ENCODE results near the gene COPB1. TPM values are rescaled to one million over a fixed set of nuclear protein-coding genes. Genes with fewer than 3 reads are reported as not detected.
A peak's percentile ranks its signal among the peaks of the same experiment; 100 is the strongest.

Gene COPB1
- total RNA-seq, 2 experiments from 2014 or later = 77.8 to 79.1 TPM

DNA sequence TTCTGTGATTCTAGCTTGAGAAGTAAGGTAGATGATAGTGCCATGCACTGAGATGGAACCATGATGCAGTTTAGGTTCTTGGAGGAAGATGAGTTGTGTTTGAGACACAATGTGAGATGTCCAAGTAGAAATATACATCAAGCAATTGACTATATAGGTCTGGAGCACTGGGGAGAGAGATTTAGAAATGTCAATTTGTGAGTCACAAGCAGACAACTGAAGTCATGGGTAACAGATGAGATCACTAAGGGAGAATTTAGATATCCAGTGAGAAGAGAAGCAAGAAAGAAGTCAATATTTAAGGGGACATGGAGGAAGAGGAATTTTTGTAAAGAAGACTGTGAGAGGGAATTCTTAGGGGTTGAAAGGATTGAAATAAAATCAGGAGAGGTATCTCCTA lies 75.5 kb downstream of the COPB1 start:
- ATAC-seq (no peak), DNase-seq (no peak)
- CTCF ChIA-PET = interaction anchor here (1.0 to 2.9 kb wide), 3 partner anchors 11 to 116 kb away, joined by 3 to 11 read pairs (median 5); no protein-coding TSS in a partner anchor
- no peaks in the 10 kb centered on the region for H3K36me3 Mint-ChIP-seq (ENCODE audit: low read depth)
- H3K27me3 Mint-ChIP-seq (ENCODE audit: low read depth) = no peaks in the 10 kb centered on the region
- H3K4me3 Mint-ChIP-seq = no peak overlapping the region
- H3K4me1 Mint-ChIP-seq (ENCODE audit: low read depth) = peaks cover 8% of the 10 kb centered on the region
- H3K9me3 Mint-ChIP-seq (ENCODE audit: insufficient read depth) = no peaks in the 10 kb centered on the region
- POLR2A ChIA-PET = interaction anchor here (1.0 kb wide), 1 partner anchor 104 kb away, joined by 3 read pairs; no protein-coding TSS in a partner anchor
- no peak overlapping the region for H3K27ac Mint-ChIP-seq

DNA sequence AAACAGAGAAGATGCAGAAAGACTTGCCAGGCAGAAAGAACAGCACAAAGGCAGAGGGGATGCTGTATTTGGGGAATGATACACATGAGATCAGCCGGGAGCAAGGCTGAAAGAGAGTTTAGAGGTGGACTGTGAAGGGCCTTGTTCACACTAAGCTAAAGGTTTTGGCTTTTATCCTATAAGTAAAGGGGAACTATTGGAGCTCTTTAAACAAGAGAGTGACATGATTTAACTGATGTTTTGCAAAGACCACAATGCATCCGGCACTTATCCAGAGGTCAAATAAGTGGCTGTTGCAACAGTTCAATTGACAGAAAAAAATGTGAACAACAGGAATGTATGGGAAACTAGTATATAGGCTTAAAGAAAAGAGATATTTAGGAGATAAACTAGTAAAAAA lies 76.0 kb downstream of the COPB1 start:
- CTCF ChIA-PET = interaction anchor here (1.0 to 2.9 kb wide), 3 partner anchors 10 to 115 kb away, joined by 3 to 11 read pairs (median 5); no protein-coding TSS in a partner anchor
- DNase-seq (no peak), ATAC-seq (no peak)
- Mint-ChIP-seq H3K9me3 (ENCODE audit: insufficient read depth) (no peaks in the 10 kb centered on the region), H3K4me1 (ENCODE audit: low read depth) (peaks cover 11% of the 10 kb centered on the region), H3K4me3 (no peak overlapping the region), H3K36me3 (ENCODE audit: low read depth) (no peaks in the 10 kb centered on the region), H3K27ac (no peak overlapping the region), H3K27me3 (ENCODE audit: low read depth) (no peaks in the 10 kb centered on the region)
- POLR2A ChIA-PET = interaction anchor here (1.0 kb wide), 1 partner anchor 103 kb away, joined by 3 read pairs; no protein-coding TSS in a partner anchor

DNA sequence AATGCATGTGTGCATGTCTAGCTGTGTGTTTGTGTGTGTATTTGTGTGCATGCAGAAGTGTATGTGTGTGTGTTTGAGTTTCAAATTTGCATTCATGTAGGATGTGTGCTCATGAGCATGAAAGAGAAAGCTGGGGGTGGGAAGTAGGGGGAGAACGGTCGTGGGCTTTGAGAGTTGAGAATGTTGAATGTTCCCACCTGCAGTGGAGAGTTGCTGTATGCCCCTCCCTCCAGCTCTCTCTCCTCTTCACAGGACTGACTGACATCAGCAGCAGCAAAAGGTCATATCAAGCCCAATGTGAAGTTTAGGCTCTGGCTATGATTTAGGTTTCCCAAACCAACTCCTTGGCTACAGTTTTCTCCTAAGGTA lies 76.8 kb downstream of the COPB1 start:
- ATAC-seq = no peak
- H3K9me3 Mint-ChIP-seq (ENCODE audit: insufficient read depth) = no peaks in the 10 kb centered on the region
- CTCF ChIA-PET = interaction anchor here (1.0 to 2.9 kb wide), 5 partner anchors 10 to 123 kb away, joined by 3 to 11 read pairs (median 5); no protein-coding TSS in a partner anchor
- DNase-seq = no peak
- no peaks in the 10 kb centered on the region for H3K27me3 Mint-ChIP-seq (ENCODE audit: low read depth)
- peaks cover 16% of the 10 kb centered on the region for H3K4me1 Mint-ChIP-seq (ENCODE audit: low read depth)
- no peaks in the 10 kb centered on the region for H3K36me3 Mint-ChIP-seq (ENCODE audit: low read depth)
- no peak overlapping the region for H3K27ac Mint-ChIP-seq
- POLR2A ChIA-PET = interaction anchor here (0.9 kb wide), 1 partner anchor 13 kb away, joined by 5 read pairs; no protein-coding TSS in a partner anchor
- no peak overlapping the region for H3K4me3 Mint-ChIP-seq

DNA sequence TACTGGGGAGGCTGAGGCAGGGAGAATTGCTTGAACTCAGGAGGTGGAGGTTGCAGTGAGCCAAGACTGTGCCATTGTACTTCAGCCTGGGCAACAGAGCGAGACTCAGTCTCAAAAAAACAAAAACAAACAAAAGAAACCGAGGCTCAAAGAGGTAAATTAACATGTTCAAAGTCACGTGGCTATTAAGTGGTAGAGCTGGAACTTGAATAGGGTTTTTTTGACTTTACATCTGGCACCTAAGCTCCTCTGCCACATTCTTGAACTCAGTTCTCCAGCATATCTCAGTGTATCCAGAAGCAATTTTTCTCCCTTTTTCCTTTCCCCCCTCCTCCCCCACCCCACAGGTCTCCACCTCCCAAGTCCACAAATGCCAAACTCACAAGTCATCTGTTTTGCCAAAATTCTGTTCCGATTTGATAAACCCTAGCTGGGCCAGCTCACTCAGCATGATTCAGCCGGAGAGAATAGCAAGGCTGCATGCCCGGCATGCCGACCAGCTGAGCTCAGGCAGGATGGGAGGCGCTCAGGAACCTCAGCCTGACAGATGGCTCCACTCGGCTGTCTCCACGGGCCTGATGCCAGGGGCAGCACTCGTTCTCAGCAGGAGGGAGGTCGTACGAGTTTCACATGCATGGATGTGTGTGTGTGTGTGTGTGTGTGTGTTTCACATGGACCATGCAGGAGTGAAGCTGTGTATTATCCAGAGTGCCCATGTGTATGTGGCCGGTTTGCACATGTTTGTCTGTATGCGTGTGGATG lies 77.4 kb downstream of the COPB1 start:
- Mint-ChIP-seq H3K27me3 (ENCODE audit: low read depth) (no peaks in the 10 kb centered on the region), H3K4me3 (no peak overlapping the region), H3K27ac (no peak overlapping the region), H3K36me3 (ENCODE audit: low read depth) (no peaks in the 10 kb centered on the region), H3K4me1 (ENCODE audit: low read depth) (peaks cover 22% of the 10 kb centered on the region), H3K9me3 (ENCODE audit: insufficient read depth) (no peaks in the 10 kb centered on the region)
- POLR2A ChIA-PET = interaction anchor here (0.9 kb wide), 1 partner anchor 13 kb away, joined by 5 read pairs; no protein-coding TSS in a partner anchor
- no peak for DNase-seq
- CTCF ChIA-PET = interaction anchor here (1.0 to 2.9 kb wide), 6 partner anchors 9 to 122 kb away, joined by 3 to 11 read pairs (median 4); no protein-coding TSS in a partner anchor
- ATAC-seq = no peak

DNA sequence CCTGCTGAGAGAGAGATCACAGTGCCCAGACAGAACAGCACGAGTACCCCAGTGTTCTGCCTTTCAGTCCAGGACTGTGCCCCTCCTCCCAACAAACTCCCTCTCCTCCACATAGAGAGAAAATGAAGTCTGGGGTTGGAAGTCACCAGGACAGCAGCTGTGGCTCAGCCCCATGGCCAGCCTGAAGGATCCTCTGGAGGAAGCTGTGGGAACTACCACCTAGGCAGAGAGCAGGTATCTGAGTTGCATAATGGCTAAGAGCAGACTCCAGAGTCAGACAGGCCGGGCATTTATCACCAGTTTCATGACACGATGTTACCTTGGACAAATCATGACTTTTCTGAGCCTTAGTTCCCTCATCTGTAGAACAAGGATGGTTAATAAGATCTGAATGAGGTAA lies 79.4 kb downstream of the COPB1 start:
- Mint-ChIP-seq H3K9me3 (ENCODE audit: insufficient read depth) (no peaks in the 10 kb centered on the region), H3K4me3 (no peak overlapping the region), H3K27me3 (ENCODE audit: low read depth) (no peaks in the 10 kb centered on the region), H3K27ac (peak overlapping the region; percentile 50), H3K36me3 (ENCODE audit: low read depth) (peaks cover 2% of the 10 kb centered on the region), H3K4me1 (ENCODE audit: low read depth) (peaks cover 39% of the 10 kb centered on the region)
- DNase-seq (no peak), ATAC-seq (no peak)
- POLR2A ChIA-PET = no interaction called here
- CTCF ChIA-PET = interaction anchor here (1.2 to 6.0 kb wide), 7 partner anchors 10 to 118 kb away, joined by 3 to 82 read pairs (median 7); no protein-coding TSS in a partner anchor

DNA sequence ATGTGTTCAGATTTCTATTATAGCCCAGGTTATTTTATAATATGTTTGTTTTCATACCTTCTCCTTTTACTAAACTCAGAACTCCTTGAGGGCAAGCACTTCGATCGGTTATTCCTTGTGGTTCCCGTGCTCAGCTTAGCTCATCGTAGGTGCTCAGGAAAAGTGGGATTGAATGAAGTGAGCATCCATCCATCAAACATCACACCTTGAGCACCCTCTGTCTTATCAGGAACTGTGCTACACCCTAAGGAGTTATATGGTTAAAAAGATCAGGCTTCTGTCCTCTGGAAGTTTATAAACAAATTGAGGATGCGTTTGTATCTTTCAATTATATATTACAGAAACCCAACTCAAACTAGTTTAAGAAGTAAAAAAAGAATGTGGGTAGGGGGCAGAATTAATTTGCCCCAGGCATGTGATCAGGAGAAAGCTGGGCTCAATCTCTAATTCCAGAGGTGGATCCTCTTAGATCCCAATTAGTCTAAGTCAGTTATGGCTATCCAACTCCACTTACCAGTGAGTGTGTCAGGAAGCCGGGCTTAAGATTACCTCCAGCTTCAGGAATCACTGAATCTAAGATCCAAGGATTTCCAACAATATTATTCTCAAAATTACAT lies 80.7 kb downstream of the COPB1 start:
- ATAC-seq = no peak
- CTCF ChIA-PET = interaction anchor here (0.7 to 6.0 kb wide), 22 partner anchors 11 to 129 kb away, joined by 3 to 82 read pairs (median 5); partner anchors contain the start of gene RRAS2
- peaks cover 2% of the 10 kb centered on the region for H3K36me3 Mint-ChIP-seq (ENCODE audit: low read depth)

DNA sequence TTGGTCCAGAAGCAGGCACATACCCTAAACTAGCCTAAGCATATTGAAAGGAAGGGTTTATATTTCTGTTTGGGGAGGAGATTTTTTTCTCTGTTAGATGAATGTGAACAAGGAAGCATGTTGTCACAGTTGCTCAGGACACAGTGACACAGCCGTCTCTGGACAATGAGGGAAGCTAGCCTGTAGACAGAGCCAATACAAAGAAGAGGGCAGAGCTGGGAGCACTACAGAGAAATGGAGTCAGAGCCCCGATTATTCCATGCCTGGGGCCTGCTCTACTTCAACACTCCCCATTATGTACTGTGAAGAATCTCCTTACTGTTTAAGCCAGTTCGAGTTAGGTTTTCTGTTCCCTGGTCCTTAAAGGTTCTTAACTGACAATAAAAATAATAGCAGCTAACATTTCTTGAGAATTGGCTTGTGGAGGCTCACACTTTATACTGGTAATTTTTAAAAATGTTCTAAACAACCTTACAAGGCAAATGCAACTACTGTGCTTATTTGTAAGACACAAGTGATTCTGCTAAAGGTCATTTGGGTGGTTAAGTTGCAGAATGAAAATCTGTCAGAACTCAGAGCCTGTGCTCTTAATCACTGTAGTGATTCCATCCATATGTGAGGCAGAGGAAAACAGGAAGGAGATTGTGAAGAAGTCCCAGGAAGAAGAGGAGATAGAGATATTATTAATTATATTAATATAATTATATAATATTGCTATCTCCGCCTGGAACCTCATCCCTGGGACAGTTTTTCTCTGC lies 81.8 kb downstream of the COPB1 start:
- ATAC-seq = no peak
- no peak overlapping the region for H3K4me3 Mint-ChIP-seq
- no peak for DNase-seq
- H3K9me3 Mint-ChIP-seq (ENCODE audit: insufficient read depth) = no peaks in the 10 kb centered on the region
- ChIA-PET CTCF (interaction anchor here (0.6 to 6.0 kb wide), 16 partner anchors 12 to 128 kb away, joined by 3 to 82 read pairs (median 4); partner anchors contain the start of gene RRAS2), POLR2A (interaction anchor here (1.1 kb wide), 1 partner anchor 95 kb away, joined by 4 read pairs; no protein-coding TSS in a partner anchor)
- H3K36me3 Mint-ChIP-seq (ENCODE audit: low read depth) = peaks cover 10% of the 10 kb centered on the region
- no peaks in the 10 kb centered on the region for H3K27me3 Mint-ChIP-seq (ENCODE audit: low read depth)
- peak overlapping the region; percentile 3 for H3K27ac Mint-ChIP-seq
- H3K4me1 Mint-ChIP-seq (ENCODE audit: low read depth) = peaks cover 62% of the 10 kb centered on the region

More for the DNA sequence above, 80.7 kb downstream of the COPB1 start:
- DNase-seq = no peak
- H3K4me3 Mint-ChIP-seq = no peak overlapping the region
- POLR2A ChIA-PET = no interaction called here
- peaks cover 51% of the 10 kb centered on the region for H3K4me1 Mint-ChIP-seq (ENCODE audit: low read depth)
- H3K27me3 Mint-ChIP-seq (ENCODE audit: low read depth) = no peaks in the 10 kb centered on the region
- H3K9me3 Mint-ChIP-seq (ENCODE audit: insufficient read depth) = no peaks in the 10 kb centered on the region
- H3K27ac Mint-ChIP-seq = no peak overlapping the region

DNA sequence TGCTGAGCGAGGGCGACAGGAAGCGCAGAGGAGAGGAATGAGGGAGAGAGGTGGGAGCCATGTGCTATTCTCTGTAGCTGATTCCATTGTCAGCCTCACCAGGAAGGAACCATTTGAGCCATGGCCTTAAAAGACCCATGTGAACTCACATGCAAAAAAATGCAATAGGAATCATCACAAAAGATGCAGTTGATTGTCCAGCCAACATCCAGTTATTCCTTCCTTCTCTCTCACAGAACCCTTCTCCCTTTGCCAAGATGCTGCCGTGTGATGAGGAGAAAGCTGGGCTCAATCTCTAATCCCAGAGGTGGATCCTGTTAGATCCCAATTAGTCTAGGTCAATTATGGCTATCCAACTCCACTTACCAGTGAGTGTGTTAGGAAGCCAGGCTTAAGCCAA lies 82.4 kb downstream of the COPB1 start:
- Mint-ChIP-seq H3K9me3 (ENCODE audit: insufficient read depth) (peaks cover 5% of the 10 kb centered on the region), H3K36me3 (ENCODE audit: low read depth) (peaks cover 14% of the 10 kb centered on the region), H3K4me3 (no peak overlapping the region), H3K27ac (peak overlapping the region; percentile 3), H3K4me1 (ENCODE audit: low read depth) (peaks cover 68% of the 10 kb centered on the region), H3K27me3 (ENCODE audit: low read depth) (no peaks in the 10 kb centered on the region)
- ATAC-seq (no peak), DNase-seq (no peak)
- POLR2A ChIA-PET = interaction anchor here (1.1 to 2.1 kb wide), 2 partner anchors 59 to 95 kb away, joined by 4 to 5 read pairs; no protein-coding TSS in a partner anchor
- CTCF ChIA-PET = interaction anchor here (0.6 to 6.0 kb wide), 8 partner anchors 18 to 140 kb away, joined by 3 to 82 read pairs (median 4); no protein-coding TSS in a partner anchor

DNA sequence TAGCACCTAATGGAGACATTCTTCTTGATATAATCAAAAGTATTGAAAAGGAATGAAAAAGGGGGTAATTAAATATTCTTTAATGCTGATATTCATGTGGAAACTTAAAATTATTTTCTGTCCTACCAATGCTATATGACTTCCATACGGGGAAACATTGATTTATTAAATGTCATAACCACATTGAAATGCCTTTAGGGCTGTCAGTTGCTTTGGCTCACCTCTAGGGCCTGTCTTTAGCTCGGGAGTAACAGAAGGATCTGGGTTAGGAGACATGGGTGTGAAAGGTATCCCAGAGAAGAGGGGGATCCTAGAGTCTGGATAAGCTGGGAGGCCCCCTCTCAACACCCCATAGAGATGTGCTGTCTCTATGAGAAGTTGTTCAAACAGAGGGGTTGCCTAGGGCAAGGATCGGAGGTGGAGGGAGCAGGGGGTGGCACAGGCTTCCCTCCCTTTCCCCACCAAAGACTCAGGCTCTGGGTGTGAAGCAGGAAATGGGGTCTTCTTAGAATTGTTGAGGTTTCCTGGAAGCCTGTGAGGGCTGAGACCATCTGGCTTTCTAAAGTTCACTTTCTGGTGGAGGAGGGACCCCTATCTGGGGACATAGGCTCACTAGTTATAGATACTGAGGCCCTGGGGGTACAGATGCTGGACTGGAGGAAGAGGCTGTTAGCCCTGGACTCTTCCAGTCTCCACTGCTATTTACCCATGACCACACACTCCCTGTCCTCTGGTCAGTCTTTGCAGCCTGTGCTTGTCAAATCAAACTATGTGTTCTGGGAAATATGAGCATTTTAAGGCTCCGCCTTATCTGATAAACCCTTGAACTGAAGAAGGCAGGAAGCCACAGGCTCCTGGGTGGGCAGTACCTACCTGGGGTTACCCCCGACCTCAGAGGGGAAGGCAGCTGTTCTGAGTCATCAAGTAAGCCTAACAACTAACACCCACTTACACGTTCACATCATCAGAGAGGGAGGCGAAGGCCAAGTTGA lies 84.8 kb downstream of the COPB1 start:
- Mint-ChIP-seq H3K9me3 (ENCODE audit: insufficient read depth) (peaks cover 5% of the 10 kb centered on the region), H3K27ac (peak overlapping the region; percentile 93), H3K4me1 (ENCODE audit: low read depth) (peaks cover 83% of the 10 kb centered on the region), H3K4me3 (peak overlapping the region; percentile 70), H3K36me3 (ENCODE audit: low read depth) (peaks cover 14% of the 10 kb centered on the region), H3K27me3 (ENCODE audit: low read depth) (no peaks in the 10 kb centered on the region)
- peak; percentile 94 for ATAC-seq
- CTCF ChIA-PET = interaction anchor here (0.6 to 6.0 kb wide), 7 partner anchors 11 to 114 kb away, joined by 3 to 82 read pairs (median 9); no protein-coding TSS in a partner anchor
- POLR2A ChIA-PET = interaction anchor here (0.6 to 2.1 kb wide), 3 partner anchors 37 to 57 kb away, joined by 3 to 5 read pairs (median 3); no protein-coding TSS in a partner anchor
- peak; percentile 94 for DNase-seq

DNA sequence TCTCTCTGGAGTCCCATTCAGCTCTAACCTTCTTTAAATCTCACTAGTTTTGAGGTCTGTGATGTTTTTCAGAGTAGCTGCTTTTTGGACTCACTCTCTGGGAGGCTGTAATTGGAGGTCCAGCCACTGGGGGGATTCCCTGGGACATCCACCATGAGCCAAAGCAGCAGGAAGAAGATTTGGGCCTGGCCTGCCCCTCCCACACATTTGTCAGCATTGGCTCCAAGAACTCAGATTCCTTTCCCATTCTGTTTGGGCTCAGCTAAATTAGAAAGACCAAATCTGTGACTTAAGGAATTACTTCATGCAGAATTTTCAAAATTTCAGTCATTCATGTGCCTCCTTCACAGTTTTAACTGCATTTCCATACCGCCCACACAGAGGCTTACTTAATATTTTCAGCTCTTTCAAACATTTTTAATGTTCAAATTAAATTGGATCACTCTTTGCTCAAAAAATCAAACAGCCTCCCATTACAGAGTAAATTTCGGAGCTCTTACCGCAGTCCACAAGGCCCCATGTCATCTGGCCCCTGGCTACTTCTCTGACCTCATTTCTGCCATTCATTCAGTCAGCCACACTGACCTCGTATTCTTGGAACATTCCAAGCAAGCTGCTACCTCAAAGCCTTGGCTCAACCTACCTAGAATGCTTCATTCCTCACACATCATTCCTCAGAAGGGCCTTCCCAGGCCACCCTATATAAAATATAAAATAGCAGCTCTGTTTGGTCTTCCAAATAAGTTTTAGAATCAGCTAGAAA lies 86.1 kb downstream of the COPB1 start:
- peaks cover 14% of the 10 kb centered on the region for H3K36me3 Mint-ChIP-seq (ENCODE audit: low read depth)
- ChIA-PET POLR2A (no interaction called here), CTCF (interaction anchor here (0.9 to 3.2 kb wide), 13 partner anchors 9 to 495 kb away, joined by 3 to 31 read pairs (median 4); no protein-coding TSS in a partner anchor)
- H3K27me3 Mint-ChIP-seq (ENCODE audit: low read depth) = no peaks in the 10 kb centered on the region
- H3K4me3 Mint-ChIP-seq = no peak overlapping the region
- DNase-seq (peak; percentile 29), ATAC-seq (no peak)
- peaks cover 84% of the 10 kb centered on the region for H3K4me1 Mint-ChIP-seq (ENCODE audit: low read depth)
- H3K9me3 Mint-ChIP-seq (ENCODE audit: insufficient read depth) = peaks cover 5% of the 10 kb centered on the region
- peak overlapping the region; percentile 65 for H3K27ac Mint-ChIP-seq

Data from activated CD8-positive, alpha-beta T cell treated with anti-CD3 and anti-CD28 coated beads, Interleukin-2, amount 10 ng/mL, durations not matched to agents 7 days and 5 days (primary cell).